OCI-M2 (cell line): Measurements from ENCODE around the gene NRCAM.
"Not testable (repeated sequence)": the region's sequence is repeated elsewhere in the genome, so short reads cannot be mapped to it uniquely, and the experiment has no call there.

Experiments used
- DNase-seq: peaks from one replicate; lab custom pipeline; 2025; ENCODE audit not compliant: unreplicated experiment; lab: John Stamatoyannopoulos, UW

NRCAM gene

DNA sequence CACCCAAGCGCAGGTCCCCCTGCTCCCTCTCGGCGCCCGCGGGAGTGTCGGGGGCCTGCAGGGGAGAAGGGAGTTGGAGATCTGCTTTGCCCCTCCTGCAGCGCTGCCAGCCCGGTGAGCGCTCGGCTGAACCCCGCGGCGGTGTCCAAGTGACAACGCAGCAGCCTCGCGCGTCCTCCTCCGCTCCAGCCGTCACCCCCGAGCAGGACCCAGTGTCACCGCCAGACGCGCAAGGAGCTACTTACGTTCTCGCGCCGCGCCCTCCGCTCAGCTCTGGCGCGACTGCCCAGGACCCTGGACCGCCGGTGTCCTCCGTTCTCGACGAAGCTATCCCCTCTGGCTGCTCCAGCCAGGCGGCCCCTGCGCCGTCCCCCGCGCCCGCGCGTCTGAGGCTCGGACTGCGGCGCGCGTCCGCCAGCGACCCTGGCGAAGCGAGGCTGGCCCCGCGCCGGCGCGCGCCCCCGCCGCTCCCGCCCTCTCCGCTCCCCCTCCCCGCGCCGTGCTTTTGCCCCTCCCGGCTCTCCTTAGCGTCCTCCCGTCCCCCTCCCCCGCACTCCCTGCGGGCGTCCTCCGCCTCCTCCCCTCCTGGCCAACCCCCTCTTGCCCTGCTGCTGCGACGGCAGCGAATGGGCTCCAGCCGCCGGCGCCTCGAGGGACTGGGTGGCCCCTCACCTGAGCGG, at the start of gene NRCAM:
NRCAM (minus strand) TSS at position 439 of the 680 bp plus-strand sequence. CDS start 216,372 bp downstream, outside the sequence.
- no peak for DNase-seq

DNA sequence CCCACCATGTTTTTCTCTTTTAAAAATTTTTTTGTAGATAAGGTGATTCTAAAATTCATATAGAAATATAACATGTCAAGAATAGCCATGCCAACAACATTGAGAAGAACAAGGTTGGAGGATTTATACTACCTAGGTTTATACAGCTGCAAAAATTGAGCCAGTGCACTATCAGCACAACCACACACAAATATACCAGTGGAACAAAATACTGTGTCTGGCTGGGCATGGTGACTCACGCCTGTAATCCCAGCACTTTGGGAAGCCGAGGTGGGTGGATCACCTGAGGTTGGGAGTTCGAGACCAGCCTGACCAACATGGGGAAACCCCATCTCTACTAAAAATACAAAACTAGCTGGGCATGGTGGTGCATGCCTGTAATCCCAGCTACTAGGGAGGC, 48.3 kb upstream of the NRCAM start:
- not testable (repeated sequence) for DNase-seq

DNA sequence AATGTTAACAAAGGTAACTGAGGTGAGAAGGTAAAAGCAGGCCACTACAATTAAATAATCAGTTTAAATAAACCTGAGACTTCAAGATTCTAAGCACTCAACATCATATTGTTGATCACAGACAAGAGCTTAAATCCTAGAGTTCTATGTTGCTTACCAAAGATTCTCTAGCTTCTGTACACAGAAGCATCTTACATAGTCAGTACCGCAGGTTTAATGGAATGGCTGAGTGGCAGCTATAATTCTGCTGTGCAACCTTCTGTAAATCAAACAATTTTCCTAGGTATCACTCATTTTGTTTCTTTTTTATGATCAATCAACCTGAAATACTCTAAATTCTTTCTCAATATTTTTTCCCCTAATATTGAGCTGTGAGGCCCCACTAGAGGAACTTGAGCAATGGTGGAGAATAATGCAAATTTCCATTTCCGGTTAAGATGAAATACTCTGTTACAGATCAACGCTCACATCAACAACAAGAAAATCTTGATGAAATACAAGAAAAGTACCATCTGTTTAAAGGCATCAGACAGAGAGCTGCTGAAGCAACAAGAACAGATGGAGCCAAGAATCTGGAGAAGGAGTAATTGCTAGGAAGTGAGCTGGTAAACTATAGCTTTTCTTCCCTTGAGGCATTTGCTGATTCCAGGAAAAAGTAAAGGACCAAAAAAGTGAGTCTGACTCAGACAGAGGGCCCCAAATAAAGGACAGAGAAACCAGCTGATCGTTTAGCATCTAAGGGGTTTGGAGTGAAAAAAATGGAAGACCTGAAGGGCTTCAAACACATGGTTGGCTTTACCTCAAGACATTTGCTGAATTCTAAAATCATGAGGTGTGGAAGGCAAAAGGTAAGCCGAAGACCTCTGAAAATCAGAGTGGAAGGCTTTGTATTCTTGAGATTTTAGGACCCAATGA, 47.1 kb upstream of the NRCAM start:
- no peak for DNase-seq

- DNase-seq = no peak
These were observed 43.3 kb upstream of the NRCAM start for GRCh38 chr7:108499566-108499965.

- DNase-seq = no peak
These were observed 42.2 kb upstream of the NRCAM start for GRCh38 chr7:108498481-108498880.

DNA sequence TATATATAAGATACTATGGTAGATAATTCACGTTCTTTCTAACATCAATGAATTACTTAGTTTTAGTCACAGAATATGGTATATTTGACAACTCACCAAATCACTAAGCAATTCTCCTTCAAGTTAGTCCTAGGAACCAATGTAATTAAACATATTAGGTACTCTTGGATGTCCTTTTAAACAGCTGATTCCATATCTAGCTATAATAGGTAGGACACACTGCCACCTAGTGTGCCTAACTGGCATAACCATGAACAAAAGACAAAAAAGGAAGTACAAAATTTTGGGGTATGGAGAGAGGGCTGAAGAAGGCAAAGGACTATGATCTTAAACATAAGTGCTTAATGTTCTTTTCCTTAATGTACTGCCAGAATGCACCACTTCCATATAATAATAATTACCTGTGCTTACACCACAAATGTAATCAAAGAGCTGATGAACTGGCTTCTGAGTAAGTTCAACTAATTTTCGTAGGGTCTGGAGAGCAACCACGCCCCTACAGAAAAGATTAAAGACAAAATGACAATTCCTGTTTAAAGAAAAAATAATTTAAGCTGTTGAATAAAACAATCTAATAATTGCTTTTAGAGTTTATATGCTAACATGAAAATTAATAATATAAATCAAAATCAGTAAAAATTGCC, 41.0 kb upstream of the NRCAM start:
- DNase-seq = no peak

GRCh38 chr7:108492742-108493141, 36.5 kb upstream of the NRCAM start:
- no peak for DNase-seq

DNA sequence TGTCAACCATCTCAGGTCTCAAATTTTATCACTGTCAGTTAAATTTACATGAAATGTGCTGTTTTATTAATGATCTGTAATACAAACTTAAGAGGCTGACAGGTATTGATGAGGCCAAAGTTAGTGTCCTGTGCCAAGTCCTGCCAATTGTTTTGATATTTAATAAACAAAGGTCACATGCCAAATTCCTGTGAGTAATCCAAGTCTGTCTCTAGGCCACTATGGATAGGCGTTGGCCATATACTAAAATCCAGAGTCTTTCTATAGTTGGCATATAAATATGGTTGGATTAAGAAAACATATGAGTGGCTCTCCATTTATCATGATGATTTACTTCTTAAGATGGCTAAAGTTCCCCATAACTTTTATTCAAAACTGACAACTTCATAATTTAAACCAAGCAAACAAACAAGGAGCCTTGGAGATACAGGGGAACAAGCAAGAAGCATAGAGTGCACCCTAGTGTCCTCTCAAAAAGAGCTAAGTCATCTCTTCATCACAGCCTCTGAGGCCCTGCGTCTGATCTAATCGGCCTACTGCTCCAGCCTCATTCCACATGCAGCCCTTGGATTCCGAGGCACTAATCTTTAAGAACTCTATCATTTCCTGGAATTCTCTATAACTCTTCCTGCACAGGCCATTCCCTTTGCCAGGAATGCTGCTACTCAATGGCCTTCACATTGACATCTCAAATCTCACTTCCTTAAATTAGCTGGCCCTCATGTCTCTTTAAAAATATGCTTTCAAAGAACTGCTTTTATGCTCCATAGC, 32.7 kb upstream of the NRCAM start:
- no peak for DNase-seq

GRCh38 chr7:108487646-108488045, 31.4 kb upstream of the NRCAM start:
- no peak for DNase-seq

DNA sequence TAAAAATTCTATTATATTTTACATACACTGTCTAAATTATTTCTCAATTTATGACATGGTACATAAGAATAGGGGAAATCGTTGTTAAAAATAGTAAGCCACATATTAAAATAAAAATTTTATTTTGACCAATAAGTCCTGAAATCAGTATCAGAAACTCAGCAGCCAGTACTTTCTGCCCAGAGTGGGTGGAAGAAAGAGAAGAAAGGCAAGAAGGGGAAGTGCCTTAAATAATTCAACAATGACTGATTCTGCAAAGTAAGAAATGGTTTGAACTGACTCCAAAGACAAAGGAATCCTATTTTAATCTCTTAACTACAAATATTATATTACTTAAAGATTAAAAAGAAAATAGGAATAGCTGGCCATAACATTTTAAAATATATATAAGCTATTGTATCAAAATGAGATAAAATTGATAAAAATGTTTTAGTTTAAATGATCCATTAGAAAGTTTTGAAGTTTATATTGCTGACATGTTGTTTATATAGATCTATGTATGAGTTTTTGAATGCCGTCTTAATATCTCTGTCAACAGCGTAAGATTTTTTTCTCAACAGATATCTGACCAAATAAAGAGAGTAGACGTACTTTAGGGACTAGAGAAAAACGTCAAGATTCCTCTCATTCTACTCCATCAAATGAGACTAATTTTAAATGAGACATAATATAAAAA, 30.2 kb upstream of the NRCAM start:
- DNase-seq = no peak

DNA sequence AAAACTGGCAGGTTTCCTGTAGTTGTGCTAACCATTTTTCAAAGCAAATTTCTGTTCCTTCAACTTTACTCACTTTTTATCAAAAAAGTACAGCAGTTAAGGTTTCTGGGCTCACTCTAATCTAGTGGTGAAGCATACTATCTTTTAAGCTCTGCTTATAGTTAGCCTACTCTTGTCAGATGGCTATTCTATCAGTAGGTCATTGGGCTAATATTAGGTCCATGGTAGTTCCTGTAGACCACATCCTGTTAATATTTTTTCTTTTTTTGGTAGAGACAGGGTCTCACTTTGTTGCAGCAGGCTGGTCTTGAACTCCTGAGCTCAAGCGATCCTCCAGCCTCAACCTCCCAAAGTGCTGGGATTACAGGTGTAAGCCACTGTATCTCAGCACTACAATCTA, 27.9 kb upstream of the NRCAM start:
- no peak for DNase-seq

- DNase-seq = no peak
These were observed 24.1 kb upstream of the NRCAM start for GRCh38 chr7:108480311-108480710.

GRCh38 chr7:108479751-108480150, 23.5 kb upstream of the NRCAM start:
- no peak for DNase-seq

DNA sequence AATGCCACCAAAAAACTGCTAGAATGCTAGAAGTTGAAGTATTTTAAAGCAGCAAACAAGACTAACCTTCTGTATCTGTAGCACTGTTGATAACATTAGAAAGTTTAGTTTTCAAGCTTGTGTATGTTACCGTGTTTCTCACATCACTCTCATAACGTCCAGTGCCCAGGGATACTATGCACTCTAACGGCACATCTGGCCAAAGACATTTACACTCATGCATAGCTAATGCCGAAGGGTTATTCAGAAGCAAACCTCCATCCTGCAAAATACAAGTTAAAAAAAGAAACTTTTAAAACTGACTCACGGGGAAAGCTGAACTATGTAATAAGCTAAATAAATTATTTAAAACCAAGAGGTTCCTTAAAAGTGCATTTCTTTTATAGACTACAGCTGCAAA, 22.9 kb upstream of the NRCAM start:
- DNase-seq = no peak

- DNase-seq = no peak
These were observed 12.0 kb upstream of the NRCAM start for GRCh38 chr7:108468246-108468645.

DNA sequence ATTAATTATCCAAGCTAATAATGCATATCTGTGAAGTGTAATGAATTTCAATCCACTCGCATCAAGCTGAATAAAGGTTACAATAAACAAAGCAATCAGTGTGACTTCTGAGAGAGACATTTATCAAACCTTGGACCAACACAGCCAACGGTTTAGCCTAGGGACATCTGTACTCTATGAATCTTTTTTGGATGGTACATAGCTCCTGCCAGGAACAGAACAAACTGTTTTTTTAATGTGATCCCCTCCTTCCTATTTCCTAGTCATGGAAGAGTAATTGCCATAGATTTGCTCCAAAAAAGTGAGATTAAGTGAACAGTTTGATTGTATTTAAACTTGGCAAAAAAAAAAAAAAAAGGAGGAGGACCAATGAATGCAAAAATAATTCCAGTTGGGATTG, 11.2 kb upstream of the NRCAM start:
- no peak for DNase-seq

GRCh38 chr7:108466322-108466721, 10.1 kb upstream of the NRCAM start:
- DNase-seq = not testable (repeated sequence)

DNA sequence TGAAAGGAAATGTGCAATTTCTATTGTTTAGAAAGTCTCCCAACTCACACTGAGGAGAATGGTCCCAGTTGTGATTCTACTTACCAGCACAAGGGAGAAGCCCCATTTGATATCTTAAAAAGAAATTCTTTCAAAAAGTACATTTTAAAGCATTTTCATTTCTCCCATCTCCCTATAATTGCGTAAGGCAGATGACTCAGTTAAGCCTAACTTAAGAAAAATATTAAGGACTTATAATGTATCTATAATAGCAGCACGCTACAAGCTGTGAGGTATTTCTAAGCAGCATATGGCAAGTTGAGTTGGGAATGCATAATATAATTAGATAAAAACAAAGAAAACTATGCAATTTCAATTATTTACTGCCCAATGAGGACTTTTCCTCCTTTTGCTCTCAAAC, 8.5 kb upstream of the NRCAM start:
- no peak for DNase-seq

DNA sequence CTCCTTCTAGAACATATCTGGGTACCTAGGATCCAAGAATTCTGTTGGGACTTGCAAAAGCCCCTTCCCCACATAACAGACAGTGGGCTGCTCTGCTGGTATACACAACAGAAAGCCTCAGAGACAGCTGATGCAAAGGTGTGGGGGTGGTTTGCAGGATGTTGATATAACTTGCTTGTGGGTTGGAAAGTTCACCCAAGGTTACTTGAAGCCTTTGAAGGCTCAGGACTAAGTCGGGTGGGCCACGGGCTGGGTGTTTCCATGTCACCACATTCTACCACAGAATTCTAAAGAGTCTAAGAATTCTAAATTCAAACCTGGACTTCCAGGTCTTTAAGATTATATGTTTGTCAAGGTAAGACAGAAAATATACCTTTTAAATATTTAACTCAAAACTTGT, 7.4 kb upstream of the NRCAM start:
- DNase-seq = no peak

GRCh38 chr7:108461840-108462239, 5.6 kb upstream of the NRCAM start:
- no peak for DNase-seq

GRCh38 chr7:108460964-108461363, 4.7 kb upstream of the NRCAM start:
- no peak for DNase-seq
